Measurements from ENCODE around the gene MAD1L1.

- TF ChIP-seq EZH2 (IDR thresholded peaks at IDR 0.05; ENCODE audit: insufficient read depth, low read length) (no peak), CTCF (IDR thresholded peaks at IDR 0.05; ENCODE audit: insufficient read depth, low read depth, low read length) (no peak)
Measured at GRCh38 chr7:1809601-1810258, 423.0 kb downstream of the MAD1L1 start.
